ENCODE results near the gene TRIM22. TPM values are rescaled to one million over a fixed set of nuclear protein-coding genes. Genes with fewer than 3 reads are reported as not detected.

TRIM22 gene
- total RNA-seq, 1 donor from 2014 or later = 32.7 TPM

- Histone ChIP-seq H3K36me3 (peaks cover 0 to 9% of the 10 kb centered on the region in 2 donors), H3K9me3 (no peaks in the 10 kb centered on the region), H3K27ac (peak overlapping the region; percentile 75), H3K27me3 (no peaks in the 10 kb centered on the region), H3K4me3 (peak overlapping the region in 1 of 2 donors; percentile 40), H3K4me1 (peaks cover 44% of the 10 kb centered on the region)
- TF ChIP-seq POLR2A (IDR thresholded peaks at IDR 0.05) (no peak), POLR2AphosphoS5 (IDR thresholded peaks at IDR 0.05; ENCODE audit: insufficient read depth in 1 of 2, low read depth in 1 of 2) (no peak), CTCF (IDR thresholded peaks at IDR 0.05) (no peak)
- intact Hi-C loops (cut with DNase I) = no loop called here
- DNase-seq (ENCODE audit: extremely low spot score in 2 of 2) = no peak
Observed at GRCh38 chr11:5691964-5692361, 2.4 kb downstream of the TRIM22 start.

DNA sequence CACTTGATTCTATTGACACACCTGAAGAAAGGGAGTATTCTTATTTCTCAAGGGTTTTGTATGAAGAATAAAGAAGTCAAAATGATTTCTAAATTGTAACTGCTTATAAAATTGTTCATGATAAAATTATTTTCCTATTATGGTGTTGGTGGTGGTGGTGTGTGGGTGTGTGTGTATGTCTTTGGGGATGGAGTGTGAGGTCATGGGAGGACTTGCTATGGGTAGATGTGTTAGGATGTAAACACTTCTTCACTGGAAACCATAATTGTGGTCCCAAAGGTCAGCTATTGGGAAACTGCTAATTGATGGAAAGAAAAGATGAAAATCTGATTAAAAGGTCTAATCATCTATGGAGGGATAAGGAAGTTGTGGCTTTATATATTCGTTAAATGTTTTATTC, 5.1 kb downstream of the TRIM22 start:
- peaks cover 0 to 27% of the 10 kb centered on the region in 2 donors for H3K36me3 ChIP-seq
- H3K4me3 ChIP-seq = no peak overlapping the region
- intact Hi-C loops (cut with DNase I) = no loop called here
- H3K27ac ChIP-seq = no peak overlapping the region
- TF ChIP-seq POLR2A (IDR thresholded peaks at IDR 0.05) (no peak), CTCF (IDR thresholded peaks at IDR 0.05) (no peak)
- DNase-seq (ENCODE audit: extremely low spot score in 2 of 2) = no peak
- no peaks in the 10 kb centered on the region for H3K9me3 ChIP-seq
- no peaks in the 10 kb centered on the region for H3K27me3 ChIP-seq
- peaks cover 34% of the 10 kb centered on the region for H3K4me1 ChIP-seq

DNA sequence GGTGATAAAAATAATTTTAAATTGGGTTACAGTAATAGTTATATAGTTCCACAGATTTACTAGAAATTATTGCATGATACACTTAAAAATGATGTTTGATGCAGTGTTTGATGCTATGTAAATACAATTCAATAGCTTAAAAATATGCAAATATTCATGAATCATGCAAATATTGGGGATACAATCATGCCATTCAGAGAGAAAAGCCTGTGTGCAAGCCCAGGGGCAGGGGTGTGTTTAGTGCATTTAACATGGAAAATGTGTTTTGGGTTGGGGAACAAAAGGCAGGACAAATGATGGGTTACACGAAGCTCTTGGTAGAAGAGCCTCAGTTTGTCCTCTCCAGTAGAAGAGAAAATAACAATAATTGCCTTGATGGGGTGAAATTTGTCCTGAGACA, 6.0 kb downstream of the TRIM22 start:
- intact Hi-C loops (cut with DNase I) = no loop called here
- no peak overlapping the region for H3K27ac ChIP-seq
- no peaks in the 10 kb centered on the region for H3K27me3 ChIP-seq
- peaks cover 0 to 27% of the 10 kb centered on the region in 2 donors for H3K36me3 ChIP-seq
- no peak overlapping the region for H3K4me3 ChIP-seq
- peaks cover 34% of the 10 kb centered on the region for H3K4me1 ChIP-seq
- no peak for TF ChIP-seq POLR2A (IDR thresholded peaks at IDR 0.05)
- TF ChIP-seq CTCF (IDR thresholded peaks at IDR 0.05) = no peak
- TF ChIP-seq POLR2AphosphoS5 (IDR thresholded peaks at IDR 0.05; ENCODE audit: insufficient read depth in 1 of 2, low read depth in 1 of 2) = no peak
- H3K9me3 ChIP-seq = no peaks in the 10 kb centered on the region
- DNase-seq (ENCODE audit: extremely low spot score in 2 of 2) = no peak

DNA sequence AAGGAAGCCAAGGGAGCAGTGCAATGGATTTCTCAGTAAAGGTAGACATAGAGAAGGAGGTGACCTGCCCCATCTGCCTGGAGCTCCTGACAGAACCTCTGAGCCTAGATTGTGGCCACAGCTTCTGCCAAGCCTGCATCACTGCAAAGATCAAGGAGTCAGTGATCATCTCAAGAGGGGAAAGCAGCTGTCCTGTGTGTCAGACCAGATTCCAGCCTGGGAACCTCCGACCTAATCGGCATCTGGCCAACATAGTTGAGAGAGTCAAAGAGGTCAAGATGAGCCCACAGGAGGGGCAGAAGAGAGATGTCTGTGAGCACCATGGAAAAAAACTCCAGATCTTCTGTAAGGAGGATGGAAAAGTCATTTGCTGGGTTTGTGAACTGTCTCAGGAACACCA, 6.6 kb downstream of the TRIM22 start:
- Histone ChIP-seq H3K36me3 (peaks cover 0 to 27% of the 10 kb centered on the region in 2 donors), H3K4me1 (peaks cover 30% of the 10 kb centered on the region)
- TF ChIP-seq POLR2A (IDR thresholded peaks at IDR 0.05) = no peak
- TF ChIP-seq CTCF (IDR thresholded peaks at IDR 0.05) = no peak
- TF ChIP-seq POLR2AphosphoS5 (IDR thresholded peaks at IDR 0.05; ENCODE audit: insufficient read depth in 1 of 2, low read depth in 1 of 2) = no peak

DNA sequence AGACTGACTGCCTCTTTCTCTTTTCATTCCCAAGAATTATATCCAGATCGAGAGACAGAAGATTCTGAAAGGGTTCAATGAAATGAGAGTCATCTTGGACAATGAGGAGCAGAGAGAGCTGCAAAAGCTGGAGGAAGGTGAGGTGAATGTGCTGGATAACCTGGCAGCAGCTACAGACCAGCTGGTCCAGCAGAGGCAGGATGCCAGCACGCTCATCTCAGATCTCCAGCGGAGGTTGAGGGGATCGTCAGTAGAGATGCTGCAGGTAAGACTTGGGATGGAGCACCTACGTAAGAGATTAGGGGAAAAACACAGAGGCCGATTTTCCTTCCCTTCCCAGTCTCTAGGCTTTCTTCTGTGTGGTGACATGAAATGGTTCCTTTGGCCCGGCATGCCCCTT, 8.7 kb downstream of the TRIM22 start:
- peaks cover 0 to 27% of the 10 kb centered on the region in 2 donors for H3K36me3 ChIP-seq
- intact Hi-C loops (cut with DNase I) = no loop called here

More for the DNA sequence above, 6.6 kb downstream of the TRIM22 start:
- no peak overlapping the region for H3K27ac ChIP-seq
- intact Hi-C loops (cut with DNase I) = no loop called here
- H3K27me3 ChIP-seq = no peaks in the 10 kb centered on the region
- DNase-seq (ENCODE audit: extremely low spot score in 2 of 2) = no peak
- no peak overlapping the region for H3K4me3 ChIP-seq
- H3K9me3 ChIP-seq = no peaks in the 10 kb centered on the region

More for the DNA sequence above, 8.7 kb downstream of the TRIM22 start:
- no peak overlapping the region for H3K4me3 ChIP-seq
- no peak for DNase-seq (ENCODE audit: extremely low spot score in 2 of 2)
- no peaks in the 10 kb centered on the region for H3K9me3 ChIP-seq
- TF ChIP-seq CTCF (IDR thresholded peaks at IDR 0.05) (no peak), POLR2A (IDR thresholded peaks at IDR 0.05) (no peak), POLR2AphosphoS5 (IDR thresholded peaks at IDR 0.05; ENCODE audit: insufficient read depth in 1 of 2, low read depth in 1 of 2) (no peak)
- peaks cover 15% of the 10 kb centered on the region for H3K4me1 ChIP-seq
- no peaks in the 10 kb centered on the region for H3K27me3 ChIP-seq
- no peak overlapping the region for H3K27ac ChIP-seq

Data from vagina (tissue), 2 donors.